Measurements from ENCODE around the gene GDPGP1. TPM values are rescaled to one million over a fixed set of nuclear protein-coding genes. Genes with fewer than 3 reads are reported as not detected.
A peak's percentile ranks its signal among the peaks of the same experiment; 100 is the strongest.

The GDPGP1 gene
- total RNA-seq, 1 experiment from 2014 or later = 5.2 TPM

DNA sequence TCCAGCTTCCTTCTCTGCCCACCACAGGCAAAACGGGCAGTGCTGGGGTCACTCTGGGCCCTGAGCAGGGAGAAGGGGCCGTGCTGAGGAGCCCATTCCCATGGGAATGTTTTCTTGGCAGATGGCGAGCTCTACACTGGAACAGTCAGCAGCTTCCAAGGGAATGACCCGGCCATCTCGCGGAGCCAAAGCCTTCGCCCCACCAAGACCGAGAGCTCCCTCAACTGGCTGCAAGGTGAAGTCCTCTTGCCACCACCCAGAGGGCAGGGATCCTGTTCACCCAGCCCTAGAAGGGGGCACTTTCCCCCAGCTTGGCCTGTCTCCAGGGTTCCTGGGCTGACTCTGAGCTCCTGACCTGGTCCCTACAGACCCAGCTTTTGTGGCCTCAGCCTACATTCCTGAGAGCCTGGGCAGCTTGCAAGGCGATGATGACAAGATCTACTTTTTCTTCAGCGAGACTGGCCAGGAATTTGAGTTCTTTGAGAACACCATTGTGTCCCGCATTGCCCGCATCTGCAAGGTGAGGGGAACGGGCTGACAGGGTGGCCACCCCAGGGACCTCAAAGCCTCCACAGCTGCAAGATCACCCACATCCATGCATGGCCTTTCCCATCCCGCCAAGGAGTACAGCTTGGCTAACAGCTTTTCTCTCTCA, 12.6 kb upstream of the GDPGP1 start:
- Histone ChIP-seq H3K9me3 (ENCODE audit: low read depth, low read length, poor library complexity, severe bottlenecking) (no peaks in the 10 kb centered on the region), H3K27me3 (replicated peaks; ENCODE audit: insufficient read depth, low read depth, low read length, poor library complexity) (no peaks in the 10 kb centered on the region), H3K4me3 (ENCODE audit: low read depth, low read length, poor library complexity, severe bottlenecking) (no peak overlapping the region), H3K36me3 (ENCODE audit: insufficient read depth, low read length, poor library complexity, severe bottlenecking) (no peaks in the 10 kb centered on the region), H3K27ac (ENCODE audit: low read depth, low read length, poor library complexity, severe bottlenecking) (no peak overlapping the region), H3K4me1 (ENCODE audit: insufficient read depth, low read length, poor library complexity, severe bottlenecking) (no peaks in the 10 kb centered on the region)
- POLR2A ChIA-PET (ENCODE audit: low non-redundant PET) = interaction anchor here (0.6 kb wide), 1 partner anchor 66 kb away, joined by 11 read pairs; no protein-coding TSS in a partner anchor
- intact Hi-C loops (cut with micrococcal nuclease; ENCODE audit: unreplicated experiment) = no loop called here
- DNase-seq (ENCODE audit: low spot score) = peak; percentile 67
- TF ChIP-seq, protein P1, sequence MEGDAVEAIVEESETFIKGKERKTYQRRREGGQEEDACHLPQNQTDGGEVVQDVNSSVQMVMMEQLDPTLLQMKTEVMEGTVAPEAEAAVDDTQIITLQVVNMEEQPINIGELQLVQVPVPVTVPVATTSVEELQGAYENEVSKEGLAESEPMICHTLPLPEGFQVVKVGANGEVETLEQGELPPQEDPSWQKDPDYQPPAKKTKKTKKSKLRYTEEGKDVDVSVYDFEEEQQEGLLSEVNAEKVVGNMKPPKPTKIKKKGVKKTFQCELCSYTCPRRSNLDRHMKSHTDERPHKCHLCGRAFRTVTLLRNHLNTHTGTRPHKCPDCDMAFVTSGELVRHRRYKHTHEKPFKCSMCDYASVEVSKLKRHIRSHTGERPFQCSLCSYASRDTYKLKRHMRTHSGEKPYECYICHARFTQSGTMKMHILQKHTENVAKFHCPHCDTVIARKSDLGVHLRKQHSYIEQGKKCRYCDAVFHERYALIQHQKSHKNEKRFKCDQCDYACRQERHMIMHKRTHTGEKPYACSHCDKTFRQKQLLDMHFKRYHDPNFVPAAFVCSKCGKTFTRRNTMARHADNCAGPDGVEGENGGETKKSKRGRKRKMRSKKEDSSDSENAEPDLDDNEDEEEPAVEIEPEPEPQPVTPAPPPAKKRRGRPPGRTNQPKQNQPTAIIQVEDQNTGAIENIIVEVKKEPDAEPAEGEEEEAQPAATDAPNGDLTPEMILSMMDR (conservative IDR thresholded peaks at IDR 0.05; ENCODE audit: low read depth, low read length) = peak; percentile 62
- TF ChIP-seq EZH2 (IDR thresholded peaks at IDR 0.05; ENCODE audit: borderline replicate concordance, low read depth, low read length, poor library complexity, severe bottlenecking) = no peak
- BruUV-seq (replicated peaks) = no TSS peak
- CTCF ChIA-PET = interaction anchor here (0.5 to 1.5 kb wide), 9 partner anchors 9 to 1298 kb away, joined by 3 to 11 read pairs (median 4); partner anchors contain the start of gene TTLL13

DNA sequence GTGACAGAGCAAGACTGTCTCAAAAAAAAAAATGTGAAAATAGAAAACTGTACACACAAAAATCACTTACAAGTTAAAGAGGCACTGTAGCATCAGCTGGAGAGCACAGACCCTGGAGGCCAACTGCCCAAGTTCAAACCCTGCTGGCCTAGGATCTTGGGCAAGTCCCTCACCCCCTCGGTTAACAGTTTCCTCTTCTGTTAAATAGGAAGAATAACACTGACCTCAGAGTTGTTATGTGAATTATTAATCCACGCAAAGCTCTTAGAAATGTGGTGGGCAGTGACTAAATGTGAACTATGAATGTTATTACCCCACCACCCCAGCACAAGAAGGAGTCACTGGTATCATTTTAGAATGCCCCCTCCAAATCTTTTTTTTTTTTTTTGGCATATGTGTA, 11.5 kb upstream of the GDPGP1 start:
- no peak overlapping the region for H3K27ac ChIP-seq (ENCODE audit: low read depth, low read length, poor library complexity, severe bottlenecking)
- CTCF ChIA-PET = interaction anchor here (0.7 kb wide), 1 partner anchor 332 kb away, joined by 3 read pairs; no protein-coding TSS in a partner anchor
- no TSS peak for BruUV-seq (replicated peaks)
- no peaks in the 10 kb centered on the region for H3K27me3 ChIP-seq (replicated peaks; ENCODE audit: insufficient read depth, low read depth, low read length, poor library complexity)
- H3K4me3 ChIP-seq (ENCODE audit: low read depth, low read length, poor library complexity, severe bottlenecking) = no peak overlapping the region
- H3K4me1 ChIP-seq (ENCODE audit: insufficient read depth, low read length, poor library complexity, severe bottlenecking) = no peaks in the 10 kb centered on the region
- TF ChIP-seq EZH2 (IDR thresholded peaks at IDR 0.05; ENCODE audit: borderline replicate concordance, low read depth, low read length, poor library complexity, severe bottlenecking) = no peak
- TF ChIP-seq, protein P1 (conservative IDR thresholded peaks at IDR 0.05; ENCODE audit: low read depth, low read length) = no peak
- POLR2A ChIA-PET (ENCODE audit: low non-redundant PET) = interaction anchor here (0.6 kb wide), 1 partner anchor 511 kb away, joined by 22 read pairs; no protein-coding TSS in a partner anchor
- H3K9me3 ChIP-seq (ENCODE audit: low read depth, low read length, poor library complexity, severe bottlenecking) = no peaks in the 10 kb centered on the region
- DNase-seq (ENCODE audit: low spot score) = no peak
- no peaks in the 10 kb centered on the region for H3K36me3 ChIP-seq (ENCODE audit: insufficient read depth, low read length, poor library complexity, severe bottlenecking)
- intact Hi-C loops (cut with micrococcal nuclease; ENCODE audit: unreplicated experiment) = loop anchor here (1.0 kb wide), 1 partner anchor 79 kb away; no protein-coding TSS in a partner anchor

DNA sequence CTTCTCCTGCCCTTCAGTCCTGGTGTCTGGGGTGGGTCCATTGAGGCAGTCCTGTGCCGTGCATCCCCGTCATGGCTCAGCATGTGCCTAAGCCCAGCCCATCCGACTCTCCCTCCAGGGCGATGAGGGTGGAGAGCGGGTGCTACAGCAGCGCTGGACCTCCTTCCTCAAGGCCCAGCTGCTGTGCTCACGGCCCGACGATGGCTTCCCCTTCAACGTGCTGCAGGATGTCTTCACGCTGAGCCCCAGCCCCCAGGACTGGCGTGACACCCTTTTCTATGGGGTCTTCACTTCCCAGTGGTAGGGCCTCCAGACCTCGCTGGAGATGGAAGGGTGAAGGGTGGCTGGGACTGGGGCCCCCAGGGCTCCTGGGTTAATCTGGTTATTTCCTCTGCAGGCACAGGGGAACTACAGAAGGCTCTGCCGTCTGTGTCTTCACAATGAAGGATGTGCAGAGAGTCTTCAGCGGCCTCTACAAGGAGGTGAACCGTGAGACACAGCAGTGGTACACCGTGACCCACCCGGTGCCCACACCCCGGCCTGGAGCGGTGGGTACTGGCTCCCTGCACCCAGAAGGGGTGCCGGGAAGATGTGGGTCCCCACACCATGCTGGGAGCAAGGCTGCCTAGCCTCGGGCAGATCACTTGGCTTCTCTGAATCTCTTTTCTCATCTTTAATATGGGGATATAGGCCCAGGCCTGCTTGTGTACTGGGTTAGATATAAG, 10.4 kb upstream of the GDPGP1 start:
- H3K9me3 ChIP-seq (ENCODE audit: low read depth, low read length, poor library complexity, severe bottlenecking) = no peaks in the 10 kb centered on the region
- CTCF ChIA-PET = interaction anchor here (0.7 kb wide), 1 partner anchor 333 kb away, joined by 3 read pairs; no protein-coding TSS in a partner anchor
- H3K4me3 ChIP-seq (ENCODE audit: low read depth, low read length, poor library complexity, severe bottlenecking) = no peak overlapping the region
- no peaks in the 10 kb centered on the region for H3K27me3 ChIP-seq (replicated peaks; ENCODE audit: insufficient read depth, low read depth, low read length, poor library complexity)
- intact Hi-C loops (cut with micrococcal nuclease; ENCODE audit: unreplicated experiment) = no loop called here
- POLR2A ChIA-PET (ENCODE audit: low non-redundant PET) = no interaction called here
- H3K36me3 ChIP-seq (ENCODE audit: insufficient read depth, low read length, poor library complexity, severe bottlenecking) = no peaks in the 10 kb centered on the region
- no TSS peak for BruUV-seq (replicated peaks)
- H3K27ac ChIP-seq (ENCODE audit: low read depth, low read length, poor library complexity, severe bottlenecking) = no peak overlapping the region
- DNase-seq (ENCODE audit: low spot score) = no peak
- TF ChIP-seq, protein P1 (conservative IDR thresholded peaks at IDR 0.05; ENCODE audit: low read depth, low read length) = no peak
- TF ChIP-seq EZH2 (IDR thresholded peaks at IDR 0.05; ENCODE audit: borderline replicate concordance, low read depth, low read length, poor library complexity, severe bottlenecking) = no peak
- H3K4me1 ChIP-seq (ENCODE audit: insufficient read depth, low read length, poor library complexity, severe bottlenecking) = no peaks in the 10 kb centered on the region

Data from A673 (cell line).